DOHH2 (cell line): ENCODE measurements around the gene SHROOM3.

Experiments used
- EZH2phosphoT487 ChIP-seq: fragments of 200-600 bp; sonication (generic); IDR thresholded peaks from 2 replicates; pipeline ENCODE4 v1.6.1; 2017; ENCODE audit warnings: borderline replicate concordance, mild to moderate bottlenecking, antibody characterized with exemption, low read length, moderate library complexity, mixed read lengths
- TF ChIP-seq, protein P1 (sequence below): fragments of 200-600 bp; sonication (generic); IDR thresholded peaks from one replicate; pipeline ENCODE4 v1.5.1; 2014; ENCODE audit warnings: antibody characterized with exemption, mild to moderate bottlenecking, low read depth, low read length; ENCODE audit not compliant: poor library complexity, severe bottlenecking

DNA sequence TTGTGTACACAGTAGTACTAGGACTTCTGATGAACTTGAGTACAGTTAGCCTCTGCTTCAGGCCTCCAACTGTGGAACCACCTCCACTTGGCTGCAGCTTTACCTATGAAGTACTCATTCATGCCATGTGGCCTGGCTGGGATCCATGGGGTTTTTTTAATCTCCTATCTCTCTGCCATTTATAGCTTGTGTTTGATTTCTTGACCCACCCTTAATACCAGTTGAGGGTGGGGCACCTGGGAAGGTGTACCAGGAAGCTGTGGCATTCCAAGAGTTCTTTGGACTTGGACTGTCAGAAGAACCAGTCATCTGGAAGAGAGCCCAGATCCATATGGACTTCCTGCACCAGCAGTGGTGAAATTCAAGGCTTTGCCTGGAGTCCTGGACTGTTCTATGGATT is 230.1 kb downstream of the SHROOM3 start:
- TF ChIP-seq, protein P1, sequence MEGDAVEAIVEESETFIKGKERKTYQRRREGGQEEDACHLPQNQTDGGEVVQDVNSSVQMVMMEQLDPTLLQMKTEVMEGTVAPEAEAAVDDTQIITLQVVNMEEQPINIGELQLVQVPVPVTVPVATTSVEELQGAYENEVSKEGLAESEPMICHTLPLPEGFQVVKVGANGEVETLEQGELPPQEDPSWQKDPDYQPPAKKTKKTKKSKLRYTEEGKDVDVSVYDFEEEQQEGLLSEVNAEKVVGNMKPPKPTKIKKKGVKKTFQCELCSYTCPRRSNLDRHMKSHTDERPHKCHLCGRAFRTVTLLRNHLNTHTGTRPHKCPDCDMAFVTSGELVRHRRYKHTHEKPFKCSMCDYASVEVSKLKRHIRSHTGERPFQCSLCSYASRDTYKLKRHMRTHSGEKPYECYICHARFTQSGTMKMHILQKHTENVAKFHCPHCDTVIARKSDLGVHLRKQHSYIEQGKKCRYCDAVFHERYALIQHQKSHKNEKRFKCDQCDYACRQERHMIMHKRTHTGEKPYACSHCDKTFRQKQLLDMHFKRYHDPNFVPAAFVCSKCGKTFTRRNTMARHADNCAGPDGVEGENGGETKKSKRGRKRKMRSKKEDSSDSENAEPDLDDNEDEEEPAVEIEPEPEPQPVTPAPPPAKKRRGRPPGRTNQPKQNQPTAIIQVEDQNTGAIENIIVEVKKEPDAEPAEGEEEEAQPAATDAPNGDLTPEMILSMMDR = no peak
- TF ChIP-seq EZH2phosphoT487 = no peak
